ENCODE data around the gene FAM151A. TPM values are rescaled to one million over a fixed set of nuclear protein-coding genes. Genes with fewer than 3 reads are reported as not detected.

FAM151A gene
- total RNA-seq, 4 donors from 2014 or later = not detected

DNA sequence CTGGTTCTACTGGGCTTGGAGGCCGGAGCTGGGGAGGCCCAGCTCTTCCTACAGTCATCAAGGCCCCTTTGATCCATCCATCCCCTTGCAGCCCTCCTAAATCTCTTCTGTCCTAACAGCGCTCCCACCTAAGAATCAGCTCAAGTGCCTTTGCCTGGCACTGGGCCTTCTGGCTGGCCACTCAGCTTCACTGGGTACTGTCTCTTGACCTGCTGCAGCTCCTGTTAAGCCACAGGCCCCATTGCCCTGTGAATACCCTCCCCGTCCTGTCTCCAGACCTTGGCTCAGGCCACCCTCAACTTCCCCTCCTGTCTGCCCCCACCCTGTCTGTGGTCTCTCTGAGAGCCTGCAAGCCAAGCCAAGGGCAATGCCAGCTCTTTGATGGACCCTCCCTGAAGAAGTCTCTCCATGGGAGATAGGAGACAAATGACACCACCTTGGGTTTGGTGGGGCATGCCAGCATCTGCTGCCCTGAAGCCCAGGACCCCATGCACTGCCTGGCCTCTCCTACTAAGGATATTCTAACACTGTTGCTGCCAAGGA lies 27.3 kb downstream of the FAM151A start:
- 98% methylated on average over 3 of the region's 3 CpGs for WGBS, 2 donors
- intact Hi-C loops (cut with DNase I) = no loop called here
- H3K9me3 ChIP-seq = no peaks in the 10 kb centered on the region
- no peaks in the 10 kb centered on the region for H3K4me1 ChIP-seq
- no peaks in the 10 kb centered on the region for H3K27me3 ChIP-seq
- no peak overlapping the region for H3K27ac ChIP-seq
- DNase-seq = no peak
- H3K4me3 ChIP-seq (replicated peaks in 1 of 3) = no peak overlapping the region
- peaks cover 0 to 16% of the 10 kb centered on the region in 2 donors for H3K36me3 ChIP-seq
- TF ChIP-seq, protein P1, sequence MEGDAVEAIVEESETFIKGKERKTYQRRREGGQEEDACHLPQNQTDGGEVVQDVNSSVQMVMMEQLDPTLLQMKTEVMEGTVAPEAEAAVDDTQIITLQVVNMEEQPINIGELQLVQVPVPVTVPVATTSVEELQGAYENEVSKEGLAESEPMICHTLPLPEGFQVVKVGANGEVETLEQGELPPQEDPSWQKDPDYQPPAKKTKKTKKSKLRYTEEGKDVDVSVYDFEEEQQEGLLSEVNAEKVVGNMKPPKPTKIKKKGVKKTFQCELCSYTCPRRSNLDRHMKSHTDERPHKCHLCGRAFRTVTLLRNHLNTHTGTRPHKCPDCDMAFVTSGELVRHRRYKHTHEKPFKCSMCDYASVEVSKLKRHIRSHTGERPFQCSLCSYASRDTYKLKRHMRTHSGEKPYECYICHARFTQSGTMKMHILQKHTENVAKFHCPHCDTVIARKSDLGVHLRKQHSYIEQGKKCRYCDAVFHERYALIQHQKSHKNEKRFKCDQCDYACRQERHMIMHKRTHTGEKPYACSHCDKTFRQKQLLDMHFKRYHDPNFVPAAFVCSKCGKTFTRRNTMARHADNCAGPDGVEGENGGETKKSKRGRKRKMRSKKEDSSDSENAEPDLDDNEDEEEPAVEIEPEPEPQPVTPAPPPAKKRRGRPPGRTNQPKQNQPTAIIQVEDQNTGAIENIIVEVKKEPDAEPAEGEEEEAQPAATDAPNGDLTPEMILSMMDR (IDR thresholded peaks at IDR 0.05) = no peak
- TF ChIP-seq POLR2A (IDR thresholded peaks at IDR 0.05) = no peak

DNA sequence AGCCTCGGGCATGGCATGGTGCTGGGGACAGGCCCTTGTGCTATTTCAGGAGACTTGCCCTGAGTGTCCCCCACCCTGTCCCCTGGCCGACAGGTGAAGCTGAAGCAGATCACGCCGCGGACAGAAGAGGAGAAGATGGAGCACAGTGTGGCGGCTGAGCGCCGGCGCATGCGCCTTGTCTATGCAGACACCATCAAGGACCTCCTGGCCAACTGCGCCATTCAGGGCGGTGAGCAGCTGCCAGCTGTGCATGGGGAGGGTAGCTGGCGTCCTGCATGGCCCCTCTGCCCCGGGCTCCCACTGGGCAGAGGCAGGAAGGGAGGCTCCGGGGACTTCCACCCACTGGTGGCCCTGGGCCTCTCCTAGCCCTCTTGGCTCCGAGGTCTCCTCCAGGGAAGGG lies 28.9 kb downstream of the FAM151A start:
- no peak for DNase-seq
- H3K27ac ChIP-seq = no peak overlapping the region
- H3K4me1 ChIP-seq = no peaks in the 10 kb centered on the region
- peaks cover 0 to 16% of the 10 kb centered on the region in 2 donors for H3K36me3 ChIP-seq
- H3K27me3 ChIP-seq = no peaks in the 10 kb centered on the region
- H3K4me3 ChIP-seq (replicated peaks in 1 of 3) = no peak overlapping the region
- no peak for TF ChIP-seq POLR2A (IDR thresholded peaks at IDR 0.05)
- TF ChIP-seq, protein P1 (IDR thresholded peaks at IDR 0.05) = no peak
- intact Hi-C loops (cut with DNase I) = no loop called here
- no peaks in the 10 kb centered on the region for H3K9me3 ChIP-seq
- WGBS, 2 donors = 66 to 96% methylated on average over 4 to 16 of the region's 16 CpGs

DNA sequence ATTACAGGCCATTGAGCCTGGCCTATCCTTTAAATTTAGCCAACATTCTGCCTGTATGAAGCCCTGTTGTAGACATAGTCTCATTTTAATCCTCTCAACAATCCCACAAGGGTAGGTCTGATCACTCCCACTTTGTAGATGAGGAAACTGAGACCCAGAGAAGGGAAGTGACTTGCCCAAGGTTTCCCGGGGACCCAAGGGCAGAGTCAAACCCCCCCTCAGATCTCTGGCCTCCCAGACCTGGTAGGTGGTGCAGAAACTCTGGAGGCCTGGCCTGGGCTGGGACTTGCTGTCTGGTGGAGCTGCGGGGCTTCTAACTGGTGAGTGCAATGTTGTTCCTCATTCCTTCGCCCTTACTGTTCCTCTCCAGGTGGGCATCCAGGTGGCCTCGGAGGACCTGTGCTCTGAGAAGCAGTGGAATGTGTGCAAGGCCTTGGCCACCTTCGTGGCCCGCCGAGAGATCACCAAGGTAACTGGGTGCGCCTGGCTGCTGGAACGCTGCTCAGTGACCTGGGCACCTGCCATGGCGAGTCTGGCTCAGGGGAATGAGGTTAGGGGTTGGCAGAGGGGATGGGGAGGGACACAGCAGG lies 29.7 kb downstream of the FAM151A start:
- H3K4me3 ChIP-seq (replicated peaks in 1 of 3) = no peak overlapping the region
- peaks cover 0 to 16% of the 10 kb centered on the region in 2 donors for H3K36me3 ChIP-seq
- WGBS, 2 donors = 82 to 90% methylated on average over 7 of the region's 10 CpGs

DNA sequence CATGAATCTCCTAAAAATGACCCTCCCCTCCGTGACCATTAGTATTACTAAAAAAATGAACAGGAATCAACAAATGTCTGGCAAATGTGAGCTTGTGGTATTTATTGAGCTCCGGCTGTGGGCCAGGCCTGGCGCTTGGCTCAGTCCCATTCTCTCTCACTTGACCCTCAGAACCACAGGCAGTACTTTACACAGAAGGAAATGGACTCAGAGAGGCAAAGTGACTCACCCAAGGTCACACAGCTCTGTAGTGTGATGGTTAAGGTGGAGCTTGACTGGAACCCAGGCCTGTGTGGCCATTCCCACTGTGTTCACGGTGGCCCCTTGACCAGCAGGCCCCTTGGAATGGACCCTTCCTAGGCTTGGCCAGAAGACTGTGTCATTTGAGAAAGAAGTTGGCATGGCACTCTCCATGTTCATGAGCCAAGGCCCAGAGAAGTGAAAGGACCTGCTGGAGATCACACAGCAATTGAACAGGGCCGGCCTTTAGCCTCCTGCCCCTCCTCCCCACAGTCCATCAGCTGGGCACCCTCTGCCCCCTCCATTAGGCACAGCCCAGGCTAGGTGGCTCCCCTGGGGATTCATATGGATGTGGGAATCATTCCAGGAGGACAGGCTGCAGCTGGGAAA lies 32.1 kb downstream of the FAM151A start:
- no peak overlapping the region for H3K4me3 ChIP-seq (replicated peaks in 1 of 3)
- no peaks in the 10 kb centered on the region for H3K27me3 ChIP-seq
- H3K4me1 ChIP-seq = no peaks in the 10 kb centered on the region
- no peaks in the 10 kb centered on the region for H3K9me3 ChIP-seq
- peaks cover 0 to 11% of the 10 kb centered on the region in 2 donors for H3K36me3 ChIP-seq
- H3K27ac ChIP-seq = no peak overlapping the region
- TF ChIP-seq POLR2A (IDR thresholded peaks at IDR 0.05) = no peak
- TF ChIP-seq, protein P1 (IDR thresholded peaks at IDR 0.05) = no peak
- no peak for DNase-seq
- intact Hi-C loops (cut with DNase I) = no loop called here
- 84 to 90% methylated on average over 3 to 5 of the region's 5 CpGs for WGBS, 2 donors

More for the DNA sequence above, 29.7 kb downstream of the FAM151A start:
- Histone ChIP-seq H3K27ac (no peak overlapping the region), H3K4me1 (no peaks in the 10 kb centered on the region), H3K27me3 (no peaks in the 10 kb centered on the region), H3K9me3 (no peaks in the 10 kb centered on the region)
- intact Hi-C loops (cut with DNase I) = no loop called here
- no peak for TF ChIP-seq POLR2A (IDR thresholded peaks at IDR 0.05)
- TF ChIP-seq, protein P1 (IDR thresholded peaks at IDR 0.05) = no peak
- no peak for DNase-seq

DNA sequence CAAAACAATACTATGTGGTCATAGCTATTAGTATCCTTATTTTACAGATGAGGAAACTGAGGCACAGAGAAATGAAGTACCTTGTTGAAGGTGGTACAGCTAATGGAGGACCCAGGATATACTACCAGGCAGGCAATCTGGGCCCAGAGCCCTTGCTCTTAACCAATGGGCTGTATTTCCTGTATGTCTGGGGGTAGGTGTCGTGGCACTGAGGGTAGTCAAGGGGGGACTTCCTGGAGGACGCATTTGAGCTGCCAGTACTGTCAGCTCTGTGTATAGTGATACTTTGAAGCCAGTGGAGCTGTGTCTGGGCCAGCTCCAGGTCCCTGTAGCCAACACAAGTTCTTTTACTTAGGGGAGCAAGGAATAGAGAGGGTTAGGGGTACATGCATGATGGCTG lies 34.9 kb downstream of the FAM151A start:
- Histone ChIP-seq H3K9me3 (no peaks in the 10 kb centered on the region), H3K4me3 (replicated peaks in 1 of 3) (no peak overlapping the region), H3K36me3 (no peaks in the 10 kb centered on the region), H3K4me1 (peaks cover 0 to under 1% of the 10 kb centered on the region in 2 donors), H3K27me3 (no peaks in the 10 kb centered on the region), H3K27ac (no peak overlapping the region)
- intact Hi-C loops (cut with DNase I) = no loop called here
- WGBS, 2 donors = 63% methylated on average over 2 of the region's 2 CpGs; no CpG with 5 or more reads in 1 of the 2 donors
- no peak for DNase-seq
- TF ChIP-seq, protein P1 (IDR thresholded peaks at IDR 0.05) = no peak
- TF ChIP-seq POLR2A (IDR thresholded peaks at IDR 0.05) = no peak
